IPS-NIHi7 (cell line): ENCODE measurements around the gene PSMA7.

ENCODE experiments used
- DNase-seq: peaks from one replicate; pipeline ENCODE4 v3.0.0; 2012; ENCODE audit warnings: mixed read lengths; ENCODE audit errors: extremely low spot score

The PSMA7 gene

DNA sequence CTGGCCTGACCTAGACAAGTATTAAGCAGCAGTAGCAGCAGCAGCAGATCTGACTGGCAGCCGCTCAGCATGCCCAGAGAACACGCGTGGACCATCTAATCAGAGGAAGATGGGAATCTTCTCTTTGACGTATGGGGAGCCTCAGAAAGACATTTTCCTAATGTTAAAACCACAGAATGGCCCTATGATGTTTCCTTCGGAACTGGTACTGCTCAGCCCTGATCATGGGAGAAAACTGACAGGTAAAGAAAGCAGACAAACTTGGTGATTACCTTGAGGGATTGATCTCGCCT is 6.2 kb downstream of the PSMA7 start:
- no peak for DNase-seq

DNA sequence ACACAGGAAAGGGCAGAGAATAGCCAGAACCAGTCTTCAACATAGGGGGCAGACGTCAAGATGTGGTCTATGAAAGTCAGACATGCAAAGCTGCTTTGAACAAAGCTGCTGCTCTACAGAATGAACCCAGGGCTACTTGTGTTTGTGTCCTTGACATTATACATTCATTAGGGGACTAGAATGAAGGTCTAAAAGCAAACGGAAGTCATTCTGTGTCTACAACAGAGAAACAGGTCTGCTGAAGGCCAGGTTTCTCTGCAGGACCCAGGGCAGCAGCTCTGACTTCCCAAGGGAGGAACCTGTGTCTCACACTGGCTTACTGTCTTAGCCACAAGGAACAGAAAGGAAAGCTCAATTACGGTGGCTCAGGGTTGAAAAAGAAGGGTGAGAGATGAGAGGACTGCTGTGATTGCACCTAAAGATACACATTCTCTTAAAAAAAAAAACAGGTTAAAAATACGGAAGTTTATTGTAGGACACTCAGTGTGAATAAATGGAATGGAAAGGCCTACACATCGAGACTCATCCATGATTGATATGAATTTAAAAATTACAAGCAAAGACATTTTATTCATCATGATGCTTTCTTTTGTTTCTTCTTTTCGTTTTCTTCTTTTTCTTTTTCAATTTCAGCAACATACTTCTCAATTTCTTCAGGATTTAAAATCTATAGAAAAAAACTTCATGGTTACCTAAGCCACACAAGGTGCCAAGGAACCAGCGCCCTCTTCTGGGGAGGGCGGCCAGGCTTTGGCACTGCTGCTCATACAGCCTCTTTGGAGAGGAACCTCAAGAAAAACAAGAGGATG is 6.7 kb downstream of the PSMA7 start:
- DNase-seq = peak; percentile 75

DNA sequence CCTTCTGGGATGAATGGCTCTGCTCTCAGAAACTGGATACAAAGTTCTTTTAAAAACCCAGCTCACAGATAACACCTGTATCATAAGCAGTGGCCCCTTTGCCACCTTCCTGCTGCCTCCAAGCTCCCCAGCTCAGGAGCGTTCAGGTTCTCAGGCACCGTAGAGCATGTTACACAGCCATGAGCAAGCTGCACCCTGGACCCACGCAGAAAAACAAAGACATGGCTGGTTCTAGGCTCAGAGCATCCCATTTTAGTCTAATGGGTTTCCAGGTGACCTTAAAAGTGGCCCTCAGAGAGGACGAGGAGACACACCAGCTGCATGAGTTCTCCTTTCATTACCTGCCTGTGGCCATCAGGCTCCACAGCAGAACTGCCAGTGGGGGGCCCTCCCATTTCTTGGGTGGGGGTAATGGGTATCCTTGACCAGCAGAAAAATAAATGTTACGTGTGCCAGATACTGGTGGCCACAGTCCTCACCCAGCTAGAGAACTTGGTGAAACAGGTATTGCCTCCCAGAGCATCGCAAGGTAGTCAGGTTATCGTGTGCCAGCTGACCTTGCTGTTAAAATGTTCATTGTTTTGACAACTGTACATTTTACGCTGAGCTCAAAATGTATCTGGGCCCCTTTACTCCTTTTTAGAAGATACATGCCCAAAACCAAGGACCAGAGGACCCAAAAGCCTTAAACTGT is 7.5 kb downstream of the PSMA7 start:
- DNase-seq = no peak

DNA sequence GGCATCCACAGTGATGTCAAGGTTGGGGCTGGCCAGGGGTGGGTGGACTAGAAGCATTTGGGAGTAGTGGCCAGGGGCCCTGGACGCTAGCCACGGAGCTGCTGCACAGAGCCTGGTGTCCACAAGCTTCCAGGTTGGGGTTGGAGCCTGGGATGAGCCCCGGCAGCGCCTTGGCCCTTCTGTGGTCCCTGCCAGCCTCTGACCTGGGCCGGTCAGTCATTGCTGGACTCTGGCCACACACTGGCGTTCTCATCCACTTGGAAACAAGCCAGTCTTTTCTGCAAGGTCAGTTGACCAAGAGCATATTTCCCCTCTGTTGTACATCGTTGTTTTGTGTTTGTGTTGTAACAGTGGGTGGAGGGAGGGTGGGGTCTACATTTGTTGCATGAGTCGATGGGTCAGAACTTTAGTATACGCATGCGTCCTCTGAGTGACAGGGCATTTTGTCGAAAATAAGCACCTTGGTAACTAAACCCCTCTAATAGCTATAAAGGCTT is 8.4 kb downstream of the PSMA7 start:
- DNase-seq = no peak

DNA sequence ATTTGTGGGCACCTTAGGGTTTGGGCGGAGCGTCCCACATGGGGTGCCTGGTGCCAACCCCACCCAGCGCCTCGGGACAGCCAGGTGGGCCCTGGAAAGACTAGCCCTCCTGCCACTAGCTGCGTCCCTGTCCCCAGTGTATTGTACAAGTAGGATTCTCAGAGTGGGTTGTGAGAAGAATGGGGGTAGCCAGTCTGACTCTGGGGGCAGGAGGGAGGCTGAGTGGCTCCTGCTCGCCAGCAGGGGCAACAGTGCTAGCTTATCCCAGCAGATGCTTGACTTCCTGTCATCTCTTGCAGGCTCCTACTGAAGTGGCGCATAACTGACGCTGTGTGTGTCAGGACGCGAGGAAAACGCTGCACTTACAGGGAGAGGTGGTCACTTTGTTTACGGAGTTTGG is 9.3 kb downstream of the PSMA7 start:
- no peak for DNase-seq

DNA sequence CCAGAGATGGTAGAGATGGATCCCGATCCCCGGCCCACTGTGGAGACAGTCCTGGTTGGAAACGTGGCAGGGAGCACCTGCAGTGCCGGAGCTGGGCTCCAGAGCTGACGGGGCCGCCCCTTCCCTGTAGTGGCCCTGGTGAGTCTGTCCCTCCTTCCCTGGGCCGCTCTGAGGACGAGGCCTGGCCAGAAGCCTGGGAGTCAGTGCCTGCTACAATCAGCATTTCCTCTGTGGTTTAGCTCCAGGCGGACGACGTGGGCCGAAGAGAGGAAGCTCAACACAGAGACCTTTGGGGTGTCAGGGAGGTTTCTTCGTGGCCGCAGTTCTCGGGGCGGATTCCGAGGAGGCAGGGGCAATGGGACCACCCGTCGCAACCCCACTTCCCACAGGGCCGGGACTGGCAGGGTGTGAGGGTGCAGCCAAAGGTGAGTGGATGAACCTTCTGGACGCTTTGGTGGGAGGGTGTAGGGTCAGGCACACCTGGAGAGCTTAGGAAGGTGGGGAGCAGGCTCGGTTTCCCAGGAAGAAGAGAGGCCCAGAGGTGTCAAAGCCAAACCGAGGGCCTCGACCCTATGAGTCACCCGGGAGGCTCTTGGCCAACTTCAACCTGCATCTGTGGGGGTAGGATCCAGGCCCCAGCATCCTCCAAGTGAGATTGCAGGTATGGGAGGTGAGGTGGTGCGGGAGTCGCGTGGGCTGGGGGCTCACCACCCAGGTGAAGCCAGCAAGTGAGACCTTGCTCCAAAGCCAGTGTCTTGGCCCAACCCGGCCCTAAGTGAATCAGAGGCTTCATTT is 9.9 kb downstream of the PSMA7 start:
- no peak for DNase-seq

DNA sequence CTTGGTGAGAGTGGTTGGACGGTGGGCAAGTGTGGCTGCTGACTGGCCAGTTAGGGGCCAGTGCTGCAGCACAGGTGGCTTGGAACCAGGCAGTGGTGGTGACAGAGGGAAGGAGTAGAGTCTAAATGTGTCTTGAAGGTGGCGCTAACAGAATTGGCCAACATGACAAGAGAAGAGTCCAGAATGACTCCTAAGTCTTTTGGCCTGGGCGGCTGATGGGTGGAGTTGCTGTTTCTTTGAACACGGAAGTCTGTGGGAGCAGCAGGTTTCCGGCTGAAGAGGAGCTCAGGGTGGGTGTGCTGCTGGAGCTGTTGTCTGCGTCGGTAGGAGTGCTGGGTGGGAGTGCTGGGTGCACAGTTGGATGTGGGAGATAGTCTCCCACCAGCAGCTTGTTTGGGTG is 10.8 kb downstream of the PSMA7 start:
- no peak for DNase-seq

DNA sequence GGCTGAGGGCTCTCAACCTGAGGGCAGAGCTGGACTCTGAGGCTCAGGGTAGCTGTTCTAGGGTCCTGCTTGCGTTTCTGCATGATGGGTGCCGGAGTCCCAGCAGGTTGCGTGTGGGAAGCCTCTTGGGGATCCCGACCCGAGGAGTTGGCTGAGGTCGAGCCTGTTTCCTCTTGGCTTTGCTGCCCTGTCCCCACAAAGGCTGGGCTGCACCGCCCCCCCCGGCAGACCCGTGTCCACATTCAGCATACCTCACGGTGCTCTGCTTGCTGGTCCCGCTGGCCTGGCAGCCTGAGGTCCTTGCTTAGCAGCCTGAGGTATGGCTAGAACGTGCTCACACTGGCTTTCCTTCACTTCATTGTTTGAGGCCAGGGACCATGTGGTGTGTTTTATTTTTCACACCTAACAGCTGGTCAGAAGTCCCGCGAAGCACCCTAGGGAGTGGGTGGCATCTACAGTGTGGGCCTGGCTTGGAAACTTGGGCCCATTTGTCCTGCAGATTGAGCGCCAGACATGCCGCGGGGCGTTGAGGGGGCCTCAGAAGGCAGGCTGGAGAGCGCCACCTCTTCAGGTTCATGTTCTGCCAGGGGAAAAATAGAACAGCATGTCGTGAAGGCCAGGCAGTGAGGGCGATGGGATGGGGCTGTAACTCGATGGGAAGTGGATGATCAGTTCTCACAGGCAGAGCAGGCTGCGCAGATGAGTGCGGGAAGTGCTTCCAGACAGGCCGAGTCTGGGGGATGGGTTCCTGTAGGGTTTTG is 11.5 kb downstream of the PSMA7 start:
- no peak for DNase-seq

DNA sequence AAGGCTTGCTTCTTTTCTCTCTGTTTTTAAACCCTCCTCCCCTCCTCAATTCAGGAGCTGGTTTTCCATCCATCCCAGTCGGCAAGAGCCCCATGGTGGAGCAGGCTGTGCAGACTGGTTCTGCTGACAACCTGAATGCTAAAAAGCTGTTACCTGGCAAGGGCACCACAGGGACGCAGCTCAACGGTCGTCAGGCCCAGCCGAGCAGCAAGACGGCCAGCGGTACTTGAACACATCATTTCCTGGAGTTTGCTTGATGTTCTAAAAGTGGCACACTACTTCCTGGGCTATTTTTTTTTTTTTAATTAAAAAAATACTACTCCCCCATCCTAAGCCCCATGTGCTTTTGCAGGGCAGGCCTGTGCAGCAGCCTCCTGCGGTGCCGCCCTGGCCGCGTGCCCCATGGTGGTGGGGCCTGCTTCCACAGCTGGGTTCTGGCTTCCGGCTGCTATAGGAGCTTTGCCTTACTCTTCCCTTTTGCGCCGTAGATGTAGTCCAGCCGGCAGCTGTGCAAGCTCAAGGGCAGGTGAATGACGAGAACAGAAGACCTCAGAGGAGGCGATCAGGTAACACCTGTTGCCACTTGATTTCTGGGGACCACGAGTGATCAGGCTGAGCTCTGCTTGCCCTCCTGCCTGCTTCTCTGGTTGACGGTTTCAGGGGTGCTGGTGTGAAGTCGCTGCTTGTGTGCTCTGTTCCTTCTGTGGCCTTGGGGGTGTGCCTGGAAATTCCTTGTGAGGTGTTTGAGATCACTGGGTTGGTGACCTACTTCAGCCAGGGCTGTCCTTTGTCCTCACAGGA is 13.3 kb downstream of the PSMA7 start:
- no peak for DNase-seq

DNA sequence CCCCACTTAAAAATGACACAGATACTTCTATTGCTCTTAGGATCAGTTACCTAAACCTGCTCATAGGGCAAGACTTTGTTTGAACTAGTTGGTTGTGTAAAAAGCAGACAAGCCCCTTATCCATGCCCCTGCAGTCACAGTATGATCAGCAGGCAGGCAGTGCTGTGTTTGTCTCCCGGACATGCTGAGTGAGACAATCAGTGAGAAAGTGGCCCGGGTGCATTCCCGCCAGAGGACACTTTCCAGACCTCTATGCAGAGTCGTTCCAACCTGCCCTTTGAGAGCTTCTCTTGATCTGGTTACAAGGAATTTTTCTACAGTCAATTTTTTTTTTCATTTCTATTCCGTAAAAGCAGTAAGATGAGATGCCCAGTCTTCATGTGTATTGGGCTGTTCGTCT is 14.7 kb downstream of the PSMA7 start:
- DNase-seq = no peak

DNA sequence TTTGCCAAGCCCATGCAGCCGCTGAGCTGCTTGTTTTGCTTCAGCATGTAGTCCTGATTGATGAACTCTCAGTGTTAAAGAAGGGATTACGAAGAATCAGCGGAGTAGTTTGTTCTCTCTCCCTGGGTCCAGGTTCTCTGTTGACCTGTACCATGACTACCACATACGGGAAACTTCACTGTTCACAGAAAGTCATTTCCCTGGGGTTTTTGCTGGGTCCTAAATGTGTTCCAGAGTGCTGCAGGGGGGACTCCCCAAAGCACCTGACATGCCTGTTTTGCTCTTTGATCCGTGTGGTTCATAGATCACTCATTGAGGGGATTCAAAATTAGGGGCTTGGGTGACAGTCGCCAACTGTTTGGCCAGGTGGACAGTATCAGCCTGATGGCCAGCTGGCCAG is 15.4 kb downstream of the PSMA7 start:
- no peak for DNase-seq

DNA sequence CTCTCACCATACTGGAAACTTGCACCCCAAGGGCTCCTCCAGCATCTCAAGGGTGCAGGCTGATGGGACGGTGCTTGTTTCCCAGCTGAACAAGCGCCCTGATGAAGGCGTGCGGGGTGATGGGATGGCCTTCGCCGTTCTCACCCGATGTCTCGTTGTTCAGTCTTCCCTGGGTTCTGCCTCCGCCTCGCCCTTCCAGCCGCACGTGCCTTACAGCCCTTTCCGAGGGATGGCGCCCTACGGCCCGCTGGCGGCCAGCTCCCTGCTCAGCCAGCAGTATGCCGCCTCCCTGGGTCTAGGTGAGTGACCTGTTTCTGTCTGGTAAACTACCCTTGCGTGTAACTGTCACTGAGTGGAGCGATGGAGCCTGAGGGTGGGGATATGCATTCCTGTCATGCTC is 17.1 kb downstream of the PSMA7 start:
- DNase-seq = no peak

DNA sequence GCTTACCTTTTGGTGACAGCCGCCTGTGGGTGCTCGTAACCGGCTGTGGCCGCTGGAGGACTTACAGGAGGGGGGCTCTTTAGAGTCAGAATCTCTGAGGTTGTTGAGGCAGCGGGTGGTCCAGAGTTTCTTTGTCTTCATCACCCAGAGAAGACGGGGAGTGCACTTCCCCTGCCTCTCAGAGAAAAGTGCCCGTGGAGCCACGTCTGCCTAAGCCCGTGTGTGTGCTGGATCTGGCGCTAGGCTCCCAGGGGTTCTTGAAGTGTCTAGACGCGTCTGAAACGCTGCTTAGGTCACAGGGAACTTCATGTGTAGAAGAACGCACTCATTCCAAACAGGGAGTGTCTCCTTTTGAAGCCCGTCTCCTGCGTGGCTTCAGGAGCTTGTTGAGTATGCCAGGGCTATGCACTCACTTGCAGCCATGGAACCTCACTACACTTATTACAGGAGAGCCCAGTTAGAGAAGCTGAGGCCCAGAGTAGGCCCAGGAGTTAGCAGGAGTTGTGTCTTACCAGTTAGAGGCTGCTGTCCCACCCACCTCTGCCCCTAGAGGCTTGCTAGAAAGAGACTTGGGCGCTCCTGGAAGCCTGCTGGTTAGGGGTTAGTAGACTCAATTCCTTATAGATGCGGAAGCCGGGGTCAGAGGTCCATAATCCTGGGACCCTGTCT is 19.6 kb downstream of the PSMA7 start:
- DNase-seq = no peak

DNA sequence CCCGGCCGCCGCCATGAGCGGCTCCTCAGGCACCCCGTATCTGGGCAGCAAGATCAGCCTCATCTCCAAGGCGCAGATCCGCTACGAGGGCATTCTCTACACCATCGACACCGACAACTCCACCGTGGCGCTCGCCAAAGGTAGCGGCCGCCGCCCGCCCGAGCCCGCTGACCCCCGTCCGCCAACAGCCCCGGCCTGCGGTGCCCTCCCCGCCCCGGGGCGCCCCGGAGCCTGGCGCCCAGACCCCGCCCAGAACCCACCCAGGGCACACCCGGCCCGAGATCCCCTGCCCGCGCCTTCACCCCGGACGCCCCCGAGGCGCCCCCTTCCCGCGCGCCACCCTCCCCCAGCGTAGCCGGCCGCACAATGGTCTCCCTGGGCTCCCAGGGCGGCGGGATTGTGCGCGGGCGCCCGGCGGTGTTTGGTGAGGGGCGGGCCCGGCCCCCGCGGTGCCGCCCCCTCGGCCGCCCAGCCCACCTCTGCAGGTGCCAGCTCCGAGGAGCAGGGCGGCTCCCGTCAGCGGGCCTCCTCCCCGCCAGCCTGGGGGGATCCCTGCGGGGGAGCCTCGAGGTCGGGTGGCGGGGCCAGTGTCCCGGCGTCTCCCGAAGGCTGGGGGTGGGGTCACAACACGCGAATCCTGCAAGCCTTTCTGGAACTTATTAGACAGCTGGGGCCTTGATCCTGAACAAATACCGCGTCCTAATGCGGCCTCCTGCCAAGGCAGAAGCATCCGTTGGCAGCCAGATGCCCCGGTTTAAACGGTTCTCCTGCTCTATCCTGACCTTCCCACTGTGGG is 20.3 kb downstream of the PSMA7 start:
- DNase-seq = peak; percentile 59

DNA sequence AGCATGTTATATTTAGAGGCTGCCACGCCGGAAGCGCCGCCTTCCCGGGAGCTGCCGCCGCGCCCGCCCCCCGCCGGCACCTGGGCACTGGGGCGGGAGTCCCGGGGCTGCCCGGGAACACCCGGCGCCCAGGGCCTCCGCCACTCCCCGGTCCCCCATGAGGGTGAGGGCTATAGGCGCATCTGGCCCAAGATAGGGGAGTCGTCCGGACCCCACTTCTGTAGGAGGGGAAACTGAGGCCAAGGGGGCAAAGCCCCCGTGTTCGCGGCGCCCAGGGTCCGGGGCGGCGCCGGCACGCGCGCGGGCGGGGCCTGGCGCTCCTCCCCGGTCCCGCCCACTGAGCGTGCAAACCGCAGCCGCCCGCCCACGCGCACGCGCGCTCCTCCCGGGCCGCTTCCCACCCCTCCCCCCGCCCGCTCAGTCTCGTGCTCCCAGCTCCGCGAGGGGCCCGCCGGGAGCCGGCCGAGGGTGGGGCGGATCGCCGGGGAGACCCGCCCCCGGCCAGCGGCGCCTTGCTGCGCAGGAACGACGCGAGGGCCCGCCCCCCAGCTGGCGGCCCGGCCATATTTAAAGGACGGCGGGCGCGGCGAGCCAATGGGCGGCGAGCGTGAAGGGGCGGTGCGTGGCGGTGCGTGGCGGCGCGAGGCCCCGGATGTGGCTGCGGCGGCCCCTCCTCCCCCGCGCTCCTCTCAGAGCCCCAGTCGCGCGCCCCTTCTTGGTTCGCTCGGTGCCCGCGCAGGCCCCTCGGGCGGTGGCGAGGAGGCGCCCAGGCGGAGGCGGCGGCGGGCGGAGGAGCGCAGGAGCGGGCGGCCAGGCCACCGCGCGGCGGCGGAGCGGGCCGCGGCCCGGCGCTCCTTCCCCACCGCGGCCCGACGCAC is 21.2 kb downstream of the PSMA7 start, which contains the start of gene LSM14B:
Gene LSM14B (plus strand): TSS at position 700 of the 878 bp plus-strand sequence. CDS start 192 bp downstream, outside the sequence.
- DNase-seq = peak; percentile 96

DNA sequence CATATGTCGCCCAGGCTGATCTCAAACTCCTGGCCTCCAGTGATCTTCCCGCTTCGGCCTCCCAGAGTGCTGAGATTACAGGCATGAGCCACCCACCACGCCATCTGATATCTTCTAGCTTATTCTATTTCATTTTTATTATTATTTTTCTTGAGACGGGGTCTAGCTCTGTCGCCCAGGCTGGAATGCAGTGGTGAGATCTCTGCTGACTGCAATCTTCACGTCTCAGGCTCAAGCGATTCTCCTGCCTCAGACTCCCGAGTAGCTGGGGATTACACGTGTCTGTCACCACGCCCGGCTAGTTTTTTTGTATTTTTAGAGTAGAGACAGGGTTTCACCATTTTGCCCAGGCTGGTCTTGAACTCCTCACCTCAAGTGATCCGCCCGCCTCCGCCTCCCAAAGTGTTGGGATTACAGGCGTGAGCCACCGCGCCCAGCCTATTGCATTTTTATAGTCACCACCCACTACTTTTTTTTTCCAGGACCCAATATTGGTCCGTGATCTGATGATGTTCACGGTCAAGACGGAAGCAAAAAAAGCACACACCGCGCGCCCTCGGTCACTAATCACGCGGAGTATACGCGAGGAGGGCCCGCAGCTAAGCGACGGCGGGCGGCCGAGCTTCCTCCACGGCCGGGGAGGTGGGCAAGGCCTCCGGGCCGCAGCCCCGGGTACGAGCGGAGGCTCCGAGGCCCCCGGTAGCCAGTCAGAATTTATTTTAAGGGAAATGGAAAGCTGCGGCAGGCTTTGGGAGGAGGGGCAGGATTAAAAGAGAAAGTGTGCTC is 22.0 kb downstream of the PSMA7 start:
- no peak for DNase-seq

DNA sequence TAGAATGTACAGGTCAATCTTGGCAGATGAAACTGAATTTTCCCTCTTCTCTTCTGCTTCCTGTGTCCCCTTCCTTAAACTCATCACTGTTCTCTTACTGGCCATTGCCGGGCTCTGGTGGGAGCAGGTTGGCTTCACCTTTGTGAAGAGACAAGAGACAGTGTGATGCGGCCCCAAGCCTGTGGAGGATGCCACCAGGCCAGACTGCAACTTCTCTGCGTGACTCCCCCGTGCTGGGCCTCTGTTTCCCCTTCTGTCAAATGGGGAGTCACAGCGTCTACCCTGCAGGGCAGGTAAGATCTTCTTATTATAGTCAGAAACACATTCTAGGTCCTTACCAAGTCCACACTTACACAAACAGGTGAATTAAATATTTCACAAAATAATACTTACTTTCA is 22.8 kb downstream of the PSMA7 start:
- DNase-seq = no peak
